ENCODE data around the gene SLC4A8.

Gene SLC4A8

DNA sequence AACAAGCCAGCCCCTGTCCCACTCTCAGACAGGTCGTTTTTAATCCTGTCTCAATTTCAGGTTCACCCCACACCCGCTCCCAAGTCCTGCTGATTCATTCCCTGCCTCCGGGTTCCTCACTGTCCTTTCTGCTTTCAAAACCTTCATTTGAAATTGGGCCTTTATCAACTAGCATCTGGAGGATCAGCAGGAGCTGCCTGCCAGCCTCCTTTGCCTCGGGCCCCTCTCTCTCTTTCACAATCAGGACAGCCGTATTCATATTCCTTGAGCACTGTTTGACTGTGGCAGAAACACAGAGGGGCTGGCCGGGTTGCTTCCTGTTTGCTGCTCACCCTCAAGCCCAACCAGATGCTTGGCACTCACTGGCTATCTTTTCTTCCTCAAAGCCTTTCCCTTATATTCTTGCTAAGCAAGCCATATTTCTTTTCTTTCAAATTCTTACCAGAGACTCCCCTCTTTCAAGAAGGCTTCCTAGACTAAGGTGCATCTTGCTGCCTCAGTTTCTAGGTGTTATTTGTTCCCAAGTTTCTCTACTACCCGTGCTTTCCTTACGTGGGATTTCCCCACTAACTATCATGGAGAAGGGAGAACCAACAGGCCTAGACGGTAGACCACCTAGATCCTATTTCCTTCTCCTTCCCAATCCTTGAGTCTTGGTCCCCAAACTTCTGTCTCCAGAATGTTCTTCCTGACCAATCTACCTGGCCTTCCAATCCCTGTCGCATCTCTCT is 36.4 kb upstream of the SLC4A8 start:
- peaks cover 2% of the 10 kb centered on the region; the same call in 1 of the 2 replicates for H3K36me3 ChIP-seq (ENCODE audit: control insufficient read depth, insufficient read depth, low read length)
- peaks cover 48% of the 10 kb centered on the region for H3K4me1 ChIP-seq (ENCODE audit: control insufficient read depth, insufficient read depth, low read length)
- peak overlapping the region; percentile 49; the same call in 1 of the 2 replicates for H3K27ac ChIP-seq (ENCODE audit: low read depth, low read length)
- peaks cover 2% of the 10 kb centered on the region; the same call in 1 of the 2 replicates for H3K27me3 ChIP-seq (ENCODE audit: control insufficient read depth, insufficient read depth, low read length)
- peak overlapping the region; percentile 30; the same call in 1 of the 2 replicates for H3K4me3 ChIP-seq (ENCODE audit: low read depth, low read length)
- no peaks in the 10 kb centered on the region for H3K9me3 ChIP-seq (ENCODE audit: control insufficient read depth, insufficient read depth, low read depth, low read length)
- peak overlapping the region; percentile 47 for H3K9ac ChIP-seq (ENCODE audit: low read length)

GRCh38 chr12:51388846-51389245 is 35.8 kb upstream of the SLC4A8 start:
- Histone ChIP-seq H3K36me3 (ENCODE audit: control insufficient read depth, insufficient read depth, low read length) (peaks cover 7% of the 10 kb centered on the region; the same call in 1 of the 2 replicates), H3K27me3 (ENCODE audit: control insufficient read depth, insufficient read depth, low read length) (peaks cover 7% of the 10 kb centered on the region; the same call in 1 of the 2 replicates), H3K4me3 (ENCODE audit: low read depth, low read length) (no peak overlapping the region), H3K4me1 (ENCODE audit: control insufficient read depth, insufficient read depth, low read length) (peaks cover 43% of the 10 kb centered on the region), H3K27ac (ENCODE audit: low read depth, low read length) (no peak overlapping the region), H3K9me3 (ENCODE audit: control insufficient read depth, insufficient read depth, low read depth, low read length) (no peaks in the 10 kb centered on the region), H3K9ac (ENCODE audit: low read length) (peak overlapping the region; percentile 33)

DNA sequence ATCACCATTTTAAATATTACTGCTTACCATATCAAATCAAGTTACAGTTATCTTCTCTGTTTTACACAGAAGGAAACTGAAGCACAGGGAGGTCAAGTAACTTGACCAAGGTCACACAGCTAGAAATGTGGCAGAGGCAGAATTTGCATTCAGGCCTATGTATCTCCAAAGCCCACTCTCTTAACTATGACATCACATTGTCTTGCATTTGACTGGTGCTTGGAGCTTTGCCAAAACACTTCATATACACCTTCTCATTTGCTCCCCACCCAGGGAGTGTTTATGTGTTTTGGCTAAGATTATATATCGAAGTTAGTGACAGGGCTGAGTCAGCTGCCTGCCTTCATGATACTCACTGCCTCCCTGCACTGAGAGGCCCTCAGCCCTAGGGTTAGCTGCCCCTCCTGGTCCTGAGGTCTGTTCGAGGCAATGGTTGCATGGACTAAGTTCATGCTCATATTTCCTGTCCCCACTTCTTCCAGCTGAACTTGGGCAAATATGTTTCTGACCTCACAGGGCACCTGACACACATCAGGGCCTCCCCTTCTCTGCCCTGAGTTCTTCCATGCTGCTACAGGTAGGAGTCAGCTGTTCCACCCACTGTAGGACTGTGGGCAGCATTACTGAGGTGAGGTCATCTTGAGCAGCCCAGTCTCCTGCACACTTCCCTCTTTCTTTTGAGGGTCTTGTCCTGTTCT is 35.2 kb upstream of the SLC4A8 start:
- H3K9me3 ChIP-seq (ENCODE audit: control insufficient read depth, insufficient read depth, low read depth, low read length) = no peaks in the 10 kb centered on the region
- H3K27ac ChIP-seq (ENCODE audit: low read depth, low read length) = no peak overlapping the region
- H3K9ac ChIP-seq (ENCODE audit: low read length) = no peak overlapping the region
- no peak overlapping the region for H3K4me3 ChIP-seq (ENCODE audit: low read depth, low read length)
- peaks cover 7% of the 10 kb centered on the region; the same call in 1 of the 2 replicates for H3K27me3 ChIP-seq (ENCODE audit: control insufficient read depth, insufficient read depth, low read length)
- peaks cover 10% of the 10 kb centered on the region; the same call in 1 of the 2 replicates for H3K36me3 ChIP-seq (ENCODE audit: control insufficient read depth, insufficient read depth, low read length)
- peaks cover 40% of the 10 kb centered on the region for H3K4me1 ChIP-seq (ENCODE audit: control insufficient read depth, insufficient read depth, low read length)

- Histone ChIP-seq H3K4me3 (ENCODE audit: low read depth, low read length) (peak overlapping the region; percentile 67), H3K27me3 (ENCODE audit: control insufficient read depth, insufficient read depth, low read length) (peaks cover 7% of the 10 kb centered on the region; the same call in 1 of the 2 replicates), H3K36me3 (ENCODE audit: control insufficient read depth, insufficient read depth, low read length) (peaks cover 10% of the 10 kb centered on the region; the same call in 1 of the 2 replicates), H3K27ac (ENCODE audit: low read depth, low read length) (no peak overlapping the region; the same call in 1 of the 2 replicates), H3K9ac (ENCODE audit: low read length) (peak overlapping the region; percentile 78), H3K9me3 (ENCODE audit: control insufficient read depth, insufficient read depth, low read depth, low read length) (no peaks in the 10 kb centered on the region), H3K4me1 (ENCODE audit: control insufficient read depth, insufficient read depth, low read length) (peaks cover 40% of the 10 kb centered on the region)
Measured at GRCh38 chr12:51390457-51390856, 34.2 kb upstream of the SLC4A8 start.

- peak overlapping the region; percentile 78 for H3K9ac ChIP-seq (ENCODE audit: low read length)
- H3K4me3 ChIP-seq (ENCODE audit: low read depth, low read length) = peak overlapping the region; percentile 67
- no peaks in the 10 kb centered on the region for H3K9me3 ChIP-seq (ENCODE audit: control insufficient read depth, insufficient read depth, low read depth, low read length)
- peaks cover 7% of the 10 kb centered on the region; the same call in 1 of the 2 replicates for H3K27me3 ChIP-seq (ENCODE audit: control insufficient read depth, insufficient read depth, low read length)
- peak overlapping the region; percentile 30; the same call in 1 of the 2 replicates for H3K27ac ChIP-seq (ENCODE audit: low read depth, low read length)
- peaks cover 40% of the 10 kb centered on the region for H3K4me1 ChIP-seq (ENCODE audit: control insufficient read depth, insufficient read depth, low read length)
- peaks cover 10% of the 10 kb centered on the region; the same call in 1 of the 2 replicates for H3K36me3 ChIP-seq (ENCODE audit: control insufficient read depth, insufficient read depth, low read length)
Measured at GRCh38 chr12:51390891-51391282, 33.7 kb upstream of the SLC4A8 start.

GRCh38 chr12:51391283-51392123 is 33.1 kb upstream of the SLC4A8 start, which contains the start of gene GALNT6:
GALNT6 (minus strand) TSS chr12:51391406; CDS start chr12:51379781, 11,625 bp downstream.
- Histone ChIP-seq H3K27ac (ENCODE audit: low read depth, low read length) (peak within 1 kb of the TSS; percentile 30; the same call in 1 of the 2 replicates), H3K9ac (ENCODE audit: low read length) (peak within 1 kb of the TSS; percentile 78), H3K4me3 (ENCODE audit: low read depth, low read length) (peak within 1 kb of the TSS; percentile 67), H3K36me3 (ENCODE audit: control insufficient read depth, insufficient read depth, low read length) (peaks cover 10% of the 10 kb centered on the region; the same call in 1 of the 2 replicates), H3K9me3 (ENCODE audit: control insufficient read depth, insufficient read depth, low read depth, low read length) (no peaks in the 10 kb centered on the region), H3K27me3 (ENCODE audit: control insufficient read depth, insufficient read depth, low read length) (peaks cover 7% of the 10 kb centered on the region; the same call in 1 of the 2 replicates), H3K4me1 (ENCODE audit: control insufficient read depth, insufficient read depth, low read length) (peaks cover 35% of the 10 kb centered on the region)

DNA sequence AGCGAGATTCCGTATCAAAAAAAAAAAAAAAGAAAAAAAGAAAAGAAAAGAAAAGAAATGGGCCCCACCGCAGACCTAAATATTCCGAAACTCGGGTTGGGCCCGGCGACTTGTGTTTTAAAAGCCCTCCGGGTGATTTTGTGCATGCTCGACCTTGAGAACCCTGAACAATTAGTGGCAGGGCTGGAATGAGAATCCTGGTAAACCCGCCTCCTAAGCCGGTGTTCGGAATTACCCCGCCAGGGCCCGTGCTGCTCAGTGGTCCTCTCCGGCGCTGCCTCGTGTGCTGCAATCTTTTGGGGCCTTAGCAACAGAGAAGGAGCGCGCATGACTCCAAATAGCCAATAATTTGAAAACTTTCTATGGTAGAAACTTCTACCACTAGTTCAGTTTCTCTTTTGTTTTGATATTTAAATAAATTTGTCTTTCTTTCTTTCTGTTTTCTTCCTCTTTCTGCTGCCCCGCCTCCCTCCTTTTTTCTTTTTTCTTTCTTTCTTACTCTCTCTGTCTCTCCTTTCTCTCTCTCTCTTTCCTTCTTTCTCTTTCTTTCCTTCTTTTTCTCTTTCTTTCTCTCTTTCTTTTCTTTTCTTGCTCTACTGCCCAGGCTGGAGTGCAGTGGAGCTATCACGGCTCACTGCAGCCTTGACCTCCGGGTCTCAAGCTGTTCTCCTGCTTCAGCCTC is 31.9 kb upstream of the SLC4A8 start:
- Histone ChIP-seq H3K4me1 (ENCODE audit: control insufficient read depth, insufficient read depth, low read length) (peaks cover 29% of the 10 kb centered on the region), H3K4me3 (ENCODE audit: low read depth, low read length) (peak overlapping the region; percentile 67), H3K9me3 (ENCODE audit: control insufficient read depth, insufficient read depth, low read depth, low read length) (no peaks in the 10 kb centered on the region), H3K36me3 (ENCODE audit: control insufficient read depth, insufficient read depth, low read length) (peaks cover 10% of the 10 kb centered on the region; the same call in 1 of the 2 replicates), H3K27ac (ENCODE audit: low read depth, low read length) (no peak overlapping the region), H3K27me3 (ENCODE audit: control insufficient read depth, insufficient read depth, low read length) (peaks cover 7% of the 10 kb centered on the region; the same call in 1 of the 2 replicates), H3K9ac (ENCODE audit: low read length) (no peak overlapping the region)

- H3K9ac ChIP-seq (ENCODE audit: low read length) = no peak overlapping the region
- no peaks in the 10 kb centered on the region for H3K9me3 ChIP-seq (ENCODE audit: control insufficient read depth, insufficient read depth, low read depth, low read length)
- H3K36me3 ChIP-seq (ENCODE audit: control insufficient read depth, insufficient read depth, low read length) = peaks cover 10% of the 10 kb centered on the region; the same call in 1 of the 2 replicates
- H3K27me3 ChIP-seq (ENCODE audit: control insufficient read depth, insufficient read depth, low read length) = peaks cover 7% of the 10 kb centered on the region; the same call in 1 of the 2 replicates
- no peak overlapping the region for H3K4me3 ChIP-seq (ENCODE audit: low read depth, low read length)
- no peak overlapping the region for H3K27ac ChIP-seq (ENCODE audit: low read depth, low read length)
- H3K4me1 ChIP-seq (ENCODE audit: control insufficient read depth, insufficient read depth, low read length) = peaks cover 17% of the 10 kb centered on the region
Measured at GRCh38 chr12:51393676-51394545, 30.7 kb upstream of the SLC4A8 start.
